ENCODE results near the gene ADAM12. TPM values are rescaled to one million over a fixed set of nuclear protein-coding genes. Genes with fewer than 3 reads are reported as not detected.

Gene ADAM12
- total RNA-seq, 1 experiment from 2014 or later: not detected

DNA sequence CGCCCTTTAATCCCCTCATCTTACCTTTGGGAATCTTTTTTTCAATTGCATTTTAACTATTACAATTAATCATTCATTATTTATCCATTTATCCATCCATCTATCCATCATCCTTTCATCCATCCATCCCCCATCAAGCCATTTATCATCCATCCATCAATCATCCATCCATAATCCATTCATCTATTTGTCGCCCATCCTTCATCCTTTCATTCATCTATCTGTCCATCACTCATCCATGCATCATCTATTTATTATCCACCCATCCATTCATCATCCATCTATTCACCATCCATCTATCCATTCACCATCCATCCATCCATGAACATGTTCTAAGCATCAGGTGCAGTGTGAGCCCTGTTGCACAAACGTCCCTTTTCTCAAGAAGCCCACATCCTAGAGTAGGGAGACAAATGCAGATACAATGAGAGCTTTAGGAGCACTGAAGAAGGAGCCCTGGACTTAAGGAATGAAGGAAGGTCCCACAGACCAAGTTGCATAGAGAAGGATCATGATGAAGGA is 199.5 kb downstream of the ADAM12 start:
- no peak for DNase-seq
- H3K27me3 Mint-ChIP-seq (ENCODE audit: unreplicated experiment): peaks cover 56% of the 10 kb centered on the region
- H3K4me3 Mint-ChIP-seq (ENCODE audit: low read depth, unreplicated experiment): no peak overlapping the region
- no peaks in the 10 kb centered on the region for H3K36me3 Mint-ChIP-seq (ENCODE audit: insufficient read depth, unreplicated experiment)
- no peak overlapping the region for H3K27ac Mint-ChIP-seq (ENCODE audit: unreplicated experiment)
- TF ChIP-seq, protein P1, sequence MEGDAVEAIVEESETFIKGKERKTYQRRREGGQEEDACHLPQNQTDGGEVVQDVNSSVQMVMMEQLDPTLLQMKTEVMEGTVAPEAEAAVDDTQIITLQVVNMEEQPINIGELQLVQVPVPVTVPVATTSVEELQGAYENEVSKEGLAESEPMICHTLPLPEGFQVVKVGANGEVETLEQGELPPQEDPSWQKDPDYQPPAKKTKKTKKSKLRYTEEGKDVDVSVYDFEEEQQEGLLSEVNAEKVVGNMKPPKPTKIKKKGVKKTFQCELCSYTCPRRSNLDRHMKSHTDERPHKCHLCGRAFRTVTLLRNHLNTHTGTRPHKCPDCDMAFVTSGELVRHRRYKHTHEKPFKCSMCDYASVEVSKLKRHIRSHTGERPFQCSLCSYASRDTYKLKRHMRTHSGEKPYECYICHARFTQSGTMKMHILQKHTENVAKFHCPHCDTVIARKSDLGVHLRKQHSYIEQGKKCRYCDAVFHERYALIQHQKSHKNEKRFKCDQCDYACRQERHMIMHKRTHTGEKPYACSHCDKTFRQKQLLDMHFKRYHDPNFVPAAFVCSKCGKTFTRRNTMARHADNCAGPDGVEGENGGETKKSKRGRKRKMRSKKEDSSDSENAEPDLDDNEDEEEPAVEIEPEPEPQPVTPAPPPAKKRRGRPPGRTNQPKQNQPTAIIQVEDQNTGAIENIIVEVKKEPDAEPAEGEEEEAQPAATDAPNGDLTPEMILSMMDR (IDR thresholded peaks at IDR 0.05; ENCODE audit: unreplicated experiment): no peak
- BruUV-seq (replicated peaks): no TSS peak
- intact Hi-C loops (cut with micrococcal nuclease; ENCODE audit: unreplicated experiment): no loop called here
- CTCF ChIA-PET: no interaction called here
- no peaks in the 10 kb centered on the region for H3K9me3 Mint-ChIP-seq (ENCODE audit: low read depth, unreplicated experiment)
- H3K4me1 Mint-ChIP-seq (ENCODE audit: low read depth, unreplicated experiment): no peaks in the 10 kb centered on the region

DNA sequence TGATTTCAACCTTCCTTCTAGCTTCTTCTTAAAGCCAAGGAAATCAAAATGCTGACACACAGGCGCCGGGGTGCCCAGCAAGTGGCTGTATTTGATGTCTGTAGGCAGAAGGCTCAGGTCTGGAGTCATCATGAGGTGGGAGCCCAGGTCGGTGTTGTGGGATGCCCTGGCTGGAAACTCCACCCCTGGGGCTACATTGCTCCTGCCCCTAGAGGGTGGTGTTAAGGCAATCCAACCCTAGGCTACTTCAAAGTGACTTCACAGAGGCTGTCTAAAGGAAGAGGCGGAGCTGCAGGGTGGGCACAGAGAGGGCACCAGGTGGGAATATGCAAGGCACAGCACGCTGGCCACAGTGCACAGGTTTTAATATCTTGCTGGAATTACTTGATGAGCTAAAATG is 200.9 kb downstream of the ADAM12 start:
- Mint-ChIP-seq H3K27ac (ENCODE audit: unreplicated experiment) (no peak overlapping the region), H3K27me3 (ENCODE audit: unreplicated experiment) (peaks cover 62% of the 10 kb centered on the region), H3K36me3 (ENCODE audit: insufficient read depth, unreplicated experiment) (no peaks in the 10 kb centered on the region), H3K4me3 (ENCODE audit: low read depth, unreplicated experiment) (no peak overlapping the region), H3K4me1 (ENCODE audit: low read depth, unreplicated experiment) (no peaks in the 10 kb centered on the region), H3K9me3 (ENCODE audit: low read depth, unreplicated experiment) (no peaks in the 10 kb centered on the region)
- BruUV-seq (replicated peaks): no TSS peak
- TF ChIP-seq, protein P1 (IDR thresholded peaks at IDR 0.05; ENCODE audit: unreplicated experiment): no peak
- CTCF ChIA-PET: no interaction called here
- intact Hi-C loops (cut with micrococcal nuclease; ENCODE audit: unreplicated experiment): no loop called here
- no peak for DNase-seq

DNA sequence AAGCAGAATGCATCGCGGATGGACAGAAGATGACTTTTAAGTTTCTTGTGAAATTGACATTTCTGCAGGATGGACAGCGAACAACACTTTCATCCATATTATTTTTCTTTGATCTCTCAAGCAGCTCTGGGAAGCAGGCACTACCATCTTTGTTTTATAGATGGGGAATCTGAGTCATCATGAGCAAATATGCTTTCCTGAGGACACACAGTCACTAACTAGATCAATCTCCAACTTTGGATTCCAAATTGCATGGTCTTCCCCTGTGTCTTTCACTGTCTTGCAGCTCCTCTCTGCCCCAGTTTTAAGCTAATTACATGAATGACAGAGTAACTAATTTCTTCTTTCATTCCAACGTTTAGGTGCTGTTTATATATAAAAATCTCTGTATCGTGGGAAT is 201.5 kb downstream of the ADAM12 start:
- intact Hi-C loops (cut with micrococcal nuclease; ENCODE audit: unreplicated experiment): no loop called here
- H3K27me3 Mint-ChIP-seq (ENCODE audit: unreplicated experiment): peaks cover 65% of the 10 kb centered on the region
- TF ChIP-seq, protein P1 (IDR thresholded peaks at IDR 0.05; ENCODE audit: unreplicated experiment): no peak
- CTCF ChIA-PET: no interaction called here
- H3K4me3 Mint-ChIP-seq (ENCODE audit: low read depth, unreplicated experiment): no peak overlapping the region
- no peak overlapping the region for H3K27ac Mint-ChIP-seq (ENCODE audit: unreplicated experiment)
- H3K36me3 Mint-ChIP-seq (ENCODE audit: insufficient read depth, unreplicated experiment): no peaks in the 10 kb centered on the region
- H3K9me3 Mint-ChIP-seq (ENCODE audit: low read depth, unreplicated experiment): no peaks in the 10 kb centered on the region
- H3K4me1 Mint-ChIP-seq (ENCODE audit: low read depth, unreplicated experiment): no peaks in the 10 kb centered on the region
- BruUV-seq (replicated peaks): no TSS peak
- no peak for DNase-seq

DNA sequence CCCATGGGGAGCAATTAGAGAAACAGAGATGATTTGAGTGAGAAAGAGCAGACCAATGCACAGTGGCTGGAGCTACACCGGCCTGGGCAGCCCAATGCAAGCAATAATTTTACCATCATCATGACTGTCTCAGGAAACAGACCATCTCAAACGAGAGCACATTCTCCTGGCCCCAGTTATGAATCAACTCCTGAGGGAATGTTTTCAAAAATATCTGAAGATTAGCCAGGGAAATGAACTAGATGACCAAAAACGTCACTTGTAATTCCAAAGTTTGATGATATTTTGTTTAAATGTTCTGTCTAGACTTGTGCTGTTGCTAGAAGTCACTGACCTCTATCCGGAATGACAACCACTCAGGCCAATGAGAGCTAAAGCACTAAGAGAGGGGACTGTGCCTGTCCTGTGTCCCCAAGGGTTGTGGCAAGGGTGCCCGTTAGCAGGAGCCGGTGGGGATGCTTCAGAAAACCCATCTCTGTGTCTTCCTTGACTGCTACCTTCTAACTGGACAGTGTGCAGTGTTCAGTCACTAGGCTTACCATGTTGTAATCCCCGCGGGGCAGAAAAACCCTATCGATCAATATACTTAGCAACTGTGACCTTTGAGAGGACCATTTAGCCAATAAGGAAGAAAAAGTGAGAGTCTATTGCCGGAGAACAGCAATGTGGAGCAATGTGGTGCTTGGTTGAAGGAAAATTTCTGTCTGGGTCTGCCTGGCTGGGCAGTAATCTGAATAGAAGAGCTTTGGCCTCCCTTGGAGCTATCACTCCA is 202.4 kb downstream of the ADAM12 start:
- Mint-ChIP-seq H3K27ac (ENCODE audit: unreplicated experiment) (no peak overlapping the region), H3K9me3 (ENCODE audit: low read depth, unreplicated experiment) (no peaks in the 10 kb centered on the region), H3K36me3 (ENCODE audit: insufficient read depth, unreplicated experiment) (no peaks in the 10 kb centered on the region), H3K4me3 (ENCODE audit: low read depth, unreplicated experiment) (no peak overlapping the region), H3K27me3 (ENCODE audit: unreplicated experiment) (peaks cover 61% of the 10 kb centered on the region), H3K4me1 (ENCODE audit: low read depth, unreplicated experiment) (no peaks in the 10 kb centered on the region)
- CTCF ChIA-PET: interaction anchor here (0.7 kb wide), 2 partner anchors 143 to 178 kb away, joined by 3 read pairs; no protein-coding TSS in a partner anchor
- BruUV-seq (replicated peaks): no TSS peak
- intact Hi-C loops (cut with micrococcal nuclease; ENCODE audit: unreplicated experiment): no loop called here
- TF ChIP-seq, protein P1 (IDR thresholded peaks at IDR 0.05; ENCODE audit: unreplicated experiment): no peak
- DNase-seq: no peak

All from Calu3 (cell line).